ENCODE measurements around the gene NEK6.

Gene NEK6

GRCh38 chr9:124282442-124283227, 24.9 kb downstream of the NEK6 start:
- no peak for DNase-seq

- DNase-seq, result no peak
Measured at GRCh38 chr9:124283228-124283814, 25.6 kb downstream of the NEK6 start.

- DNase-seq, result no peak
Measured at GRCh38 chr9:124284237-124284831, 26.6 kb downstream of the NEK6 start.

GRCh38 chr9:124284940-124285441, 27.2 kb downstream of the NEK6 start:
- DNase-seq, result no peak

GRCh38 chr9:124285490-124285889, 27.7 kb downstream of the NEK6 start:
- DNase-seq, result no peak

- DNase-seq, result no peak
Measured at GRCh38 chr9:124285903-124286291, 28.1 kb downstream of the NEK6 start.

GRCh38 chr9:124286292-124286931, 28.7 kb downstream of the NEK6 start:
- no peak for DNase-seq

- DNase-seq, result no peak
Measured at GRCh38 chr9:124290053-124290591, 32.4 kb downstream of the NEK6 start.

GRCh38 chr9:124290743-124291554, 33.2 kb downstream of the NEK6 start:
- DNase-seq, result no peak

GRCh38 chr9:124291801-124292396, 34.1 kb downstream of the NEK6 start:
- DNase-seq, result no peak

GRCh38 chr9:124292696-124293593, 35.2 kb downstream of the NEK6 start:
- DNase-seq, result no peak

GRCh38 chr9:124293718-124294506, 36.2 kb downstream of the NEK6 start:
- no peak for DNase-seq

- no peak for DNase-seq
Measured at GRCh38 chr9:124295159-124295794, 37.5 kb downstream of the NEK6 start.

GRCh38 chr9:124296094-124296493, 38.3 kb downstream of the NEK6 start:
- DNase-seq, result no peak

GRCh38 chr9:124296796-124297550, 39.2 kb downstream of the NEK6 start:
- DNase-seq, result no peak

GRCh38 chr9:124297551-124297901, 39.8 kb downstream of the NEK6 start:
- DNase-seq, result no peak

- no peak for DNase-seq
Measured at GRCh38 chr9:124297915-124298645, 40.3 kb downstream of the NEK6 start.

GRCh38 chr9:124298646-124299235, 41.0 kb downstream of the NEK6 start:
- no peak for DNase-seq
